NCI-H226 (cell line): ENCODE data around the gene IPO9.
"Not testable (repeated sequence)": the region's sequence is repeated elsewhere in the genome, so short reads cannot be mapped to it uniquely, and the experiment has no call there.

Source experiments
- DNase-seq: peaks from one replicate; pipeline ENCODE4 v3.0.0-alpha.2; 2015

IPO9 gene

GRCh38 chr1:201849372-201850052 lies 20.6 kb downstream of the IPO9 start:
- DNase-seq: no peak

- peak; percentile 92 for DNase-seq
Observed at GRCh38 chr1:201850053-201850397, 21.1 kb downstream of the IPO9 start.

- no peak for DNase-seq
Observed at GRCh38 chr1:201851949-201852348, 23.0 kb downstream of the IPO9 start.

GRCh38 chr1:201856722-201857121 lies 27.8 kb downstream of the IPO9 start:
- DNase-seq: not testable (repeated sequence)

GRCh38 chr1:201859424-201859823 lies 30.5 kb downstream of the IPO9 start:
- DNase-seq: no peak

GRCh38 chr1:201861448-201861847 lies 32.5 kb downstream of the IPO9 start:
- DNase-seq: no peak

- no peak for DNase-seq
Observed at GRCh38 chr1:201870397-201870796, 41.4 kb downstream of the IPO9 start.

GRCh38 chr1:201874672-201875071 lies 45.7 kb downstream of the IPO9 start:
- no peak for DNase-seq

GRCh38 chr1:201876148-201876818 lies 47.3 kb downstream of the IPO9 start:
- no peak for DNase-seq

GRCh38 chr1:201877877-201878401 lies 49.0 kb downstream of the IPO9 start:
- DNase-seq: peak; percentile 24

- no peak for DNase-seq
Observed at GRCh38 chr1:201880928-201881571, 52.1 kb downstream of the IPO9 start.

- no peak for DNase-seq
Observed at GRCh38 chr1:201881617-201882016, 52.7 kb downstream of the IPO9 start.

- DNase-seq: peak; percentile 77
Observed at GRCh38 chr1:201882665-201883132, 53.7 kb downstream of the IPO9 start.

- DNase-seq: no peak
Observed at GRCh38 chr1:201883266-201883665, 54.3 kb downstream of the IPO9 start.

- no peak for DNase-seq
Observed at GRCh38 chr1:201883786-201884185, 54.8 kb downstream of the IPO9 start.

- DNase-seq: no peak
Observed at GRCh38 chr1:201884425-201884824, 55.5 kb downstream of the IPO9 start.

- DNase-seq: peak; percentile 97
Observed at GRCh38 chr1:201885531-201886075, 56.6 kb downstream of the IPO9 start.

- DNase-seq: peak; percentile 11
Observed at GRCh38 chr1:201886103-201886885, 57.3 kb downstream of the IPO9 start.

- DNase-seq: no peak
Observed at GRCh38 chr1:201887116-201887866, 58.3 kb downstream of the IPO9 start.

- DNase-seq: peak; percentile 36
Observed at GRCh38 chr1:201888282-201889089, 59.5 kb downstream of the IPO9 start, which contains the start of gene SHISA4. Gene SHISA4 (plus strand): TSS chr1:201888898. CDS start chr1:201888995, 97 bp downstream.
